SJSA1 (cell line): ENCODE data around the gene ARFIP1. TPM values are rescaled to one million over a fixed set of nuclear protein-coding genes. Genes with fewer than 3 reads are reported as not detected.
"Not testable (repeated sequence)": the region's sequence is repeated elsewhere in the genome, so short reads cannot be mapped to it uniquely, and the experiment has no call there.

Experiments
- DNase-seq, 2 experiments: peaks; one replicate each; pipeline ENCODE4 v3.0.0-alpha.2; 2015 to 2020; ENCODE audit warnings: low spot score in 2 of 2, low read depth in 1 of 2
- H3K27ac ChIP-seq: fragments of 250-450 bp; sonication (Bioruptor Pico); 2 replicates; pipeline ENCODE4 v1.5.1; 2020; ENCODE audit warnings: mild to moderate bottlenecking, moderate library complexity
- H3K27me3 ChIP-seq: fragments of 250-450 bp; sonication (Bioruptor Pico); replicated peaks from 2 replicates; pipeline ENCODE4 v1.5.1; 2020; ENCODE audit warnings: mild to moderate bottlenecking, moderate library complexity
- H3K36me3 ChIP-seq: fragments of 250-450 bp; sonication (Bioruptor Pico); 2 replicates; pipeline ENCODE4 v1.5.1; 2020; ENCODE audit warnings: mild to moderate bottlenecking
- H3K4me1 ChIP-seq: fragments of 250-450 bp; sonication (Bioruptor Pico); replicated peaks from 2 replicates; pipeline ENCODE4 v1.6.1; 2021; ENCODE audit warnings: mild to moderate bottlenecking
- H3K4me3 ChIP-seq: fragments of 250-450 bp; sonication (Bioruptor Pico); 2 replicates; pipeline ENCODE4 v1.5.1; 2020; ENCODE audit warnings: mild to moderate bottlenecking
- H3K9me3 ChIP-seq: fragments of 250-450 bp; sonication (Bioruptor Pico); replicated peaks from 2 replicates; pipeline ENCODE4 v1.5.1; 2020; ENCODE audit warnings: mild to moderate bottlenecking
- total RNA-seq: library from RNA; depleted of rRNA; stranded (reverse); fragments of >200 nt; shearing (Covaris generic); gene quantifications from 2 replicates; pipeline ENCODE4 v1.2.3, GENCODE V29; 2014

The ARFIP1 gene
- total RNA-seq, 1 experiment from 2014 or later, result 46.4 TPM

DNA sequence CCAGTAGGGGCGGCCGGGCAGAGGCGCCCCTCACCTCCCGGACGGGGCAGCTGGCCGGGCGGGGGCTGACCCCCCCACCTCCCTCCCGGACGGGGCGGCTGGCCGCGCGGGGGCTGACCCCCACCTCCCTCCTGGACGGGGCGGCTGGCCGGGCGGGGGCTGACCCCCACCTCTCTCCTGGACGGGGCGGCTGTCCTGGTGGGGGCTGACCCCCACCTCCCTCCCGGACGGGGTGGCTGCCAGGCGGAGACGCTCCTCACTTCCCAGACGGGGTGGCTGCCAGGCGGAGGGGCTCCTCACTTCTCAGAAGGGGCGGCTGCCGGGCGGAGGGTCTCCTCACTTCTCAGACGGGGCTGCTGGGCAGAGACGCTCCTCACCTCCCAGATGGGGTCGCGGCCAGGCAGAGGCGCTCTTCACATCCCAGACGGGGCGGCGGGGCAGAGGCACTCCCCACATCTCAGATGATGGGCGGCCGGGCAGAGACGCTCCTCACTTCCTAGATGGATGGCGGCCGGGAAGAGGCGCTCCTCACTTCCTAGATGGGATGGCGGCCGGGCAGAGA, 86.8 kb downstream of the ARFIP1 start:
- not testable (repeated sequence) for DNase-seq, H3K4me1 ChIP-seq, H3K36me3 ChIP-seq, H3K27ac ChIP-seq, H3K27me3 ChIP-seq, H3K4me3 ChIP-seq, H3K9me3 ChIP-seq

DNA sequence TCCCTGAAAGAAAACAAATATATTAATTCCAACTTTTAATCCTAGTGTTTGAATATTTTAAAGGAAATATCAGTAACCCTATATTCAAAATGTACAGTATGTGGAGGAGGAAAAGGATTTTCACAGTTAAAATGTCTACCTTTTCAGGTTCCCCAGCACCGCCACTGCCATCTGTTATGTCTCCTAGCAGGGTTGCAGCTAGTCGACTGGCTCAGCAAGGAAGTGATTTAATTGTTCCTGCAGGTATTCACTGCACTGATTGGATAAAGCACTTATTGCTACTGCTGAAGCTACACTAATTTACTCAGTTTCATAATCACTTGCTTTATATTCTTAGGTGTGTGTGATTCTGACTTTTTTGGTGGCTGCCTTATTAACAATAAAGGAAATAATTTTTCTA, 90.9 kb downstream of the ARFIP1 start:
- Histone ChIP-seq H3K9me3 (no peaks in the 10 kb centered on the region), H3K4me3 (no peak overlapping the region), H3K27me3 (no peaks in the 10 kb centered on the region), H3K36me3 (peaks cover 19% of the 10 kb centered on the region), H3K4me1 (no peaks in the 10 kb centered on the region), H3K27ac (no peak overlapping the region)
- DNase-seq, result no peak

DNA sequence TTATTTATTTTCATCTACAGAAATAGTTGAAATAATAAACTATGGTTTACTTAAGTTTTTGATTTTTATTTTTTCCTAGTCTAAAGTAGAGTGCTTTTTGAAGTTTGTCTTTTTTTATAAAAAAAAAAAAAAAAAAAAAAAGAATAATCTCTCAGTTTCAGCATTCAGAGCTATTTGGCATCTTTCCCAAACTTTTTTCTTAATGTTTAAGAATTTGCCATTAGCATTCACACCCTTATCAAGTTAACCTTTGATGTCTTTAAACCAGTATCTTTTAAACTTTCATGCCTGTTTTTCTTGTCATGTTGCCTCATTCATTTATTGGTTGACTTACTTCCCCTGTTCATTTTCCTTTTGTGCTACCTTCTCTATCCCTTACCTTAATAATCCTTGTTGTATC, 95.5 kb downstream of the ARFIP1 start:
- H3K9me3 ChIP-seq, result no peaks in the 10 kb centered on the region
- H3K4me3 ChIP-seq, result no peak overlapping the region
- DNase-seq, result no peak
- no peaks in the 10 kb centered on the region for H3K4me1 ChIP-seq
- peaks cover 39% of the 10 kb centered on the region for H3K36me3 ChIP-seq
- no peak overlapping the region for H3K27ac ChIP-seq
- no peaks in the 10 kb centered on the region for H3K27me3 ChIP-seq

DNA sequence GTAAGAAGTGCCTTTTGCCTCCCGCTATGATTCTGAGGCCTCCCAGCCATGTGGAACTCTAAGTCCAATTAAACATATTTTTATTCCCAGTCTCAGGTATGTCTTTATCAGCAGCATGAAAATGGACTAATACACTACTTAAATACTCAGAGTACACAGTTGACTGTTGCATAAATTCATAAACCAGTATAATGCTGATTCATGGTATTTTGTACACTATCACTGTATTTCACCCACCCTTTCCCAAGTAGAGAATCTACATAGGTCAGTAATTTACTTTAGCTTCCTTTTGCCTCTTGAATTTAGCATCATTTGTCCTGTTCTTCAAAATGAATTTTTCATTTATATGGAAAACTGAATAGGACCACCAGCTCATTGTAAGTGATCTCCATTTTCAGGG, 98.1 kb downstream of the ARFIP1 start:
- Histone ChIP-seq H3K4me3 (no peak overlapping the region), H3K4me1 (no peaks in the 10 kb centered on the region)

DNA sequence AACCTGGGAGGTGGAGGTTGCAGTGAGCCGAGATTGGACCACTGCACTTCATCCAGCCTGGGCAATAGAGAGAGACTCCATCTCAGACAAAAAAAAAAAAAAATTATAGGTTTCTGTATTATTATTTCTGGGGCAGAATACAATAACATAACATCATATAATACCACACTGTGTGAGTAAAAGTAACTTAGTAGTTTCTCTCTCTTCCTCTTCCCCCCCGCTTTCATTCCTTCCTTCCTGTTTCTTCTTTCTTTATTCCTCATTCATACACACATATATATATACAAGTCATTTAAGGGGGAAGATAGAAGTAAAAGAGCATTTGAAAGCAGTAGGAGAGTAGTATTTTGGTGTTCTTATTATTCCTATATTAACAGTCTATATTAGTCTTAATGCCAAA, 100.5 kb downstream of the ARFIP1 start:
- no peaks in the 10 kb centered on the region for H3K27me3 ChIP-seq
- no peak for DNase-seq
- H3K9me3 ChIP-seq, result no peaks in the 10 kb centered on the region
- no peak overlapping the region for H3K27ac ChIP-seq
- peaks cover 30% of the 10 kb centered on the region for H3K36me3 ChIP-seq
- H3K4me3 ChIP-seq, result no peak overlapping the region
- no peaks in the 10 kb centered on the region for H3K4me1 ChIP-seq

More for the DNA sequence above, 98.1 kb downstream of the ARFIP1 start:
- H3K36me3 ChIP-seq, result peaks cover 42% of the 10 kb centered on the region
- DNase-seq, result no peak
- H3K27ac ChIP-seq, result no peak overlapping the region
- no peaks in the 10 kb centered on the region for H3K9me3 ChIP-seq
- H3K27me3 ChIP-seq, result no peaks in the 10 kb centered on the region

DNA sequence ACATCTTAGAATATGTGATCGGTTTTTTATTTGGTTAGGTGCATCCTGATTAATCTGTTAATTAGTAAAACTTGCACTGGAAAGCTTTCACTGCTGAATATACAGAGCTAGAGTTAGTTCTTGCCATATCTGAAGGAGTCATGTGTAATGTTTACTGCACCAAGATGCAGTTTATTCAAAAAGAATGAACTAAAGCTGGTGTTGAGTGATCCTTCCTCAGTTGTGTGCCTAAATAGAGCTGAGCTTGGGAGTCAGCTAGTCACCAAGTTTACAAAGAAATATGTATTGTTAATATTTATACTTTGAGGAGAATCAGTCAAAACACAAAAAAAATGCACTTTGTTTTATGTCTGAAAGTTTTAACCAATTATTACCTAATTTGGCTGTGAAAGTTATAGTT, 102.2 kb downstream of the ARFIP1 start:
- H3K9me3 ChIP-seq, result no peaks in the 10 kb centered on the region
- H3K4me1 ChIP-seq, result no peaks in the 10 kb centered on the region
- no peak overlapping the region for H3K27ac ChIP-seq
- no peaks in the 10 kb centered on the region for H3K27me3 ChIP-seq
- no peak overlapping the region for H3K4me3 ChIP-seq
- no peak for DNase-seq
- H3K36me3 ChIP-seq, result peaks cover 17% of the 10 kb centered on the region

DNA sequence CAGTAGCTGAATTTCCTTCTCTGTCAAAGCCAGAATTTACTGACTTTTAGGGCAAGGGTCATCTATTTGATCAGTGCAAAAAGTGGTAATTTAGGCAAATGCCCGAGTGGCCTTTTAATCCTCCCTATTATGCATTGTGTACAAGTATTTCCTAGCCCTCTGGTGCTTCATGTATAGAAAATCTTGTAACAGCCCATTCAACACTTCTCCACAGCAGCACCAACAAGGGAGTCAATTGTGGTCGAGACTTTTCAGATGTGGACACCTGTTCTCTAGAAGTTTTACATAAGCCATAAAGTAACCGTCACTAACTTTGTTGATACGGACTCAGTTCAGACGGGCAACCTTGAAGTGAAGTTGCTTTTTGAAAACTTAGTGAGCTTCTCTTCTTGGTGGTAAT, 105.4 kb downstream of the ARFIP1 start:
- H3K27ac ChIP-seq, result no peak overlapping the region
- H3K4me3 ChIP-seq, result no peak overlapping the region
- H3K9me3 ChIP-seq, result no peaks in the 10 kb centered on the region
- H3K27me3 ChIP-seq, result no peaks in the 10 kb centered on the region
- H3K36me3 ChIP-seq, result peaks cover 14% of the 10 kb centered on the region
- DNase-seq, result no peak
- H3K4me1 ChIP-seq, result no peaks in the 10 kb centered on the region

DNA sequence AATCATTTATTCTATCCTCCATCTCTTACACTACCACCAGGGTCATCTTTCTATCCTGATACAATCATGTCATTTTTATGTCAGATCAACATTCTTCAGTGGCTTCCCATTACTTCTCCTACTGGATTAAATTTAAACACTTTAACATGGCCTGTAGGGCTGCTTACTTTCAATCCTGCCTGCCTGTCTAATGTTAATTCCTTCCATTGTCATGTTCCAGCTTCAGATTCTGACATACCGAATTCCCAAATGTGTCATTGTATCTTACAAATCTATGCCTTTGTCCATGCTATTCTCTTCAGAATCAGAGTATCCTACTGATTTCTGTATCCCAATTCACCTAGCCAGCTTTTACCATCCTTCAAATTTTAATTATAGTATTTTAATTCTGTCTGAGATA, 106.4 kb downstream of the ARFIP1 start:
- H3K4me3 ChIP-seq, result no peak overlapping the region
- H3K36me3 ChIP-seq, result peaks cover 14% of the 10 kb centered on the region
- H3K27ac ChIP-seq, result no peak overlapping the region
- no peaks in the 10 kb centered on the region for H3K9me3 ChIP-seq
- DNase-seq, result no peak
- no peaks in the 10 kb centered on the region for H3K4me1 ChIP-seq
- H3K27me3 ChIP-seq, result no peaks in the 10 kb centered on the region

DNA sequence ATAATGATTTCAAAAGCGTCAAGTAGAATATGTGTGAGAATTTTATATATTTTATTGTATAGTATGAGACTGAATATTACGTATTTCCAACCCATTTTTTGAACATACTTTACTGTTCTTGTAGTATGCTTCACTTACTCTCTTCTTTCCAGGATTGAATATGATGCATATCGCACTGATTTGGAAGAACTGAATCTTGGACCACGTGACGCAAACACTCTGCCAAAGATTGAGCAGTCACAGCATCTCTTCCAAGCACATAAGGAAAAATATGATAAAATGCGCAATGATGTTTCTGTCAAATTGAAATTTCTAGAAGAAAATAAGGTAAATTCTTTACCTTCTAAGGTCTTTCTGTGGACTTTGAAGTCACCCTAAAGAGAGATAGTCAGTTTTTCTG, 108.2 kb downstream of the ARFIP1 start:
- Histone ChIP-seq H3K27me3 (no peaks in the 10 kb centered on the region), H3K9me3 (no peaks in the 10 kb centered on the region), H3K27ac (no peak overlapping the region), H3K4me1 (no peaks in the 10 kb centered on the region), H3K36me3 (peaks cover 13% of the 10 kb centered on the region; the same call in 1 of the 2 replicates), H3K4me3 (no peak overlapping the region)
- no peak for DNase-seq

DNA sequence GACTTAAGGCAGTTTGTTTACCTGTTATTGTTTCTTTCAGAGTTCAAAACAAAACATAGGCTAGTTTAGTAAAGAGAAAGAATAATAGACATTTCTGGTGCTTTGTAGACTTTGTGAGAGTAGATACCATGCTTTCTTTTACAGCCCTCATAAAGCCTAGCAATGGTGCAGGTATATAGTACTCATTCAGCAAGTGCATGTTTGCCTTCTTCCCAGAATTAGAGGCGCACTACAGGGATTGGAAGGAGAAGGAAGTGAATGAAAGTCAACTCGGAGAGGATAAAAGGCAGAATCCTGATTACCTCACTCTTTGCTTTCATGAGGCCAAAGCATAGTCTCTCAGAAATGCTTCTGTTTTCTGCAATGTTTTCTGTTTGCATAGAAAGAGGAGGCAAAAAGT, 113.2 kb downstream of the ARFIP1 start:
- DNase-seq, result no peak
- no peaks in the 10 kb centered on the region for H3K4me1 ChIP-seq
- no peak overlapping the region for H3K4me3 ChIP-seq
- no peak overlapping the region for H3K27ac ChIP-seq
- H3K36me3 ChIP-seq, result peaks cover 10% of the 10 kb centered on the region; the same call in 1 of the 2 replicates
- no peaks in the 10 kb centered on the region for H3K9me3 ChIP-seq
- H3K27me3 ChIP-seq, result no peaks in the 10 kb centered on the region

DNA sequence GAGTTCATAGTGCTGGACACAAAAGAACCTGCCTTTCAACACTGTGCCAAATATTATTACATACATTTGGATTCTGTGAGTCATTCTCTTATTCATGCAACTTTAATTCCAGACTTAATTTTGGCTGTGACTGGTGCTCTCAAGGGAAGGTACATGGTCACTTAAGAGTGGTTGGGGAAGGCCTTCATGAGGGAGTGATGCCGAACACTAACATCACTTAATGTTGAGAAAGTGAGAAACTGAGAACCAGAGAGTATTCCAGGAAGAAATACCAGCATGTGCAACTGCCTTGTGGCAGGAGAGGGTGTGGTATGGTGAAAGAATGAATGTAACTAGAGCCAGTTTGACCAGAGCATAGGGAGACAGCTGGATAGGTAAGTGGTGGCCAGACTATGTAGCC, 114.9 kb downstream of the ARFIP1 start:
- Histone ChIP-seq H3K36me3 (peaks cover 3% of the 10 kb centered on the region; the same call in 1 of the 2 replicates), H3K27ac (no peak overlapping the region), H3K9me3 (no peaks in the 10 kb centered on the region), H3K4me1 (no peaks in the 10 kb centered on the region), H3K27me3 (no peaks in the 10 kb centered on the region), H3K4me3 (no peak overlapping the region)
- DNase-seq, result no peak

DNA sequence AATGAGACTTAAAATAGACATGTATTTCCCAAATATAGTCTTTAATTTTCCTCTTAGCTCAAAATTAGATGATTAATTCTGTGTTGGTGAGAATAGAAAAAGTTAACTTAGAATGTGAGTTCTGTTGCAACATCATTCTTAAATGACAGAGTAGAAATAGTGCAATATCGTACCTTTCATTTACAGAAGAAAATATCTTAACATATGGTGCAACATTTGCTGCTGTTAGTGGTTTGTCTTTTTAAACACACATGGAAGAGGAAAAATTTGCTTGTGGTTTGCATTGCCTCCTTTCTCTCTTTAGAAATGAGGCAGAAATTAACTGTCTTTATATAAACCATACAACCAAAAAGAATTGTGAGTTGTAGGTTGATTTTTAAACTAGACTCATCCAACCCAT, 117.1 kb downstream of the ARFIP1 start:
- H3K36me3 ChIP-seq, result no peaks in the 10 kb centered on the region
- H3K9me3 ChIP-seq, result no peaks in the 10 kb centered on the region
- no peak for DNase-seq
- H3K4me3 ChIP-seq, result no peak overlapping the region
- no peak overlapping the region for H3K27ac ChIP-seq
- H3K4me1 ChIP-seq, result no peaks in the 10 kb centered on the region
- H3K27me3 ChIP-seq, result no peaks in the 10 kb centered on the region

DNA sequence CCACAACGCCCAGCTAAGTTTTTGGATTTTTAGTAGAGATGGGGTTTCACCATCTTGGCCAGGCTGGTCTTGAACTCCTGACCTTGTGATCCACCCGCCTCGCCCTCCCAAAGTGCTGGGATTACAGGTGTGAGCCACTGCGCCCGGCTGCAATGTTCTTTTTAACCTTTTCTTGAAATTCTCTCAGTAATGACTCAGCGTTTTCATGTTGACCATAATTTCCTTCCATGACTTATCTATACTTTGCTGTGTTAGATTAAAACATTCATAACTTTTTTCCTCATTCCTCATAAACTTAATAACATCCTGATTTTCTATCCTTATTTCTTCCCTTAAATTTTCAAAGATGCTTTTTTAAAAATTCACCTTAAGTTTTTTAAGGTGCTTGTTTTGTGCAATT, 118.4 kb downstream of the ARFIP1 start:
- not testable (repeated sequence) for H3K4me1 ChIP-seq, H3K36me3 ChIP-seq, DNase-seq, H3K4me3 ChIP-seq, H3K9me3 ChIP-seq, H3K27ac ChIP-seq, H3K27me3 ChIP-seq

DNA sequence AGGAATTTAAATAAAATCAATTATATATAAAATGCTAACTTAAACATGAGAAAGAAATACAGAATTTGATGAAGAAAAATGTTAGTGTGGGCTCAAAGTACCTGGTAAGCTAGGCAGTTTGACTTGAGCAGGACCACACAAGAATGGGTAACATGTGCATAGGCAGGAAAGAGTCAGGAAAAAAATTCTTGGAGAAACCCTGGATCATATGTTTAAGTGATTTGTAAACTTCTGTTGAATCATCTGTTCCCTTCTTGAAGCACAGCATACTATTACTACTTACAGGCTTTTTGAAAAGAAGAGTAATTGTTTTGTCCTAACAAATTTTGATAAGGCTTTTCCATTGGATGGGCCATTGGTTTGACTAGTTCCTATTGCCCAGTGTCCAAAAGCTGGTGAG, 118.9 kb downstream of the ARFIP1 start:
- no peaks in the 10 kb centered on the region for H3K4me1 ChIP-seq
- H3K36me3 ChIP-seq, result no peaks in the 10 kb centered on the region
- H3K9me3 ChIP-seq, result no peaks in the 10 kb centered on the region
- DNase-seq, result no peak
- no peak overlapping the region for H3K27ac ChIP-seq
- no peaks in the 10 kb centered on the region for H3K27me3 ChIP-seq
- H3K4me3 ChIP-seq, result no peak overlapping the region

DNA sequence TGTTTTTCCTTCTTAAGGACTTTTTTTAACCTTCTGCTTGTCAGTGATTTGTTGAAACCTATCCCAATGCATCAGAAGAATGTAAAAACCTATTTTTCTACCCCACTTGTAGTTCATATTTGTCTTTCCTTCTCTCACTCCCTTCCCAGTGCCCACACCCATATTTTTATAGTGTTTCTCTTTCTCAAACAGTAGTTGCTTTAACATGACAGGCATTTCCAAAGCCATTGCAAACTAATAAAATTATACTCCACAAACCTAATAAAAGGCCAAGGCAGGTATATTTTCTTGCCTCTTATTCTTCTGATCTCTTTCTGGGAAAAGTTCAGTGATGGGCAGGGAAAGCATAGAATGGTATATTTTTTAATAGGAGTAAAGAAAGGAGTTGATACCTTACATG, 120.6 kb downstream of the ARFIP1 start:
- Histone ChIP-seq H3K27ac (no peak overlapping the region), H3K9me3 (no peaks in the 10 kb centered on the region), H3K4me3 (no peak overlapping the region), H3K4me1 (no peaks in the 10 kb centered on the region), H3K36me3 (no peaks in the 10 kb centered on the region), H3K27me3 (no peaks in the 10 kb centered on the region)
- no peak for DNase-seq
